Activated naive CD4-positive, alpha-beta T cell treated with anti-CD3 and anti-CD28 coated beads, Interleukin-2, amount 50 U/mL, for 72 hours (primary cell): ENCODE measurements around the gene CFAP68. TPM values are rescaled to one million over a fixed set of nuclear protein-coding genes. Genes with fewer than 3 reads are reported as not detected.
"Not testable (repeated sequence)": the region's sequence is repeated elsewhere in the genome, so short reads cannot be mapped to it uniquely, and the experiment has no call there.

ENCODE experiments used
- ATAC-seq, 2 donors: fragments of 150-1000 bp; cut with Tn5 transposase; 2 replicates each; pipeline ENCODE4 v1.10.0; 2021; ENCODE audit warnings: mild to moderate bottlenecking in 2 of 2, moderate library complexity in 2 of 2
- DNase-seq, 2 donors: peaks; one replicate each; pipeline ENCODE4 v3.0.0; 2021 to 2022; ENCODE audit warnings: low spot score in 2 of 2
- H3K27ac Mint-ChIP-seq, 2 donors: one replicate each; pipeline ENCODE4 v1.8.0; 2022; ENCODE audit warnings: mild to moderate bottlenecking in 2 of 2, mixed read lengths in 2 of 2
- H3K36me3 Mint-ChIP-seq, 2 donors: one replicate each; pipeline ENCODE4 v1.8.0; 2022; ENCODE audit warnings: mixed read lengths in 2 of 2
- H3K9me3 Mint-ChIP-seq, 2 donors: one replicate each; pipeline ENCODE4 v1.8.0; 2022; ENCODE audit warnings: mixed read lengths in 2 of 2
- total RNA-seq, 2 donors: library from RNA; stranded (reverse); gene quantifications; one replicate each; pipeline ENCODE4 v1.2.3, GENCODE V29; 2022

The CFAP68 gene
- total RNA-seq, 2 donors from 2014 or later, result 30.8 to 35.7 TPM

GRCh38 chr11:111925953-111926352 is 46.6 kb downstream of the CFAP68 start:
- DNase-seq (no peak), ATAC-seq (no peak)
- Mint-ChIP-seq H3K36me3 (no peaks in the 10 kb centered on the region), H3K27ac (peak overlapping the region in 1 of 2 donors; percentile 86), H3K9me3 (no peaks in the 10 kb centered on the region)

DNA sequence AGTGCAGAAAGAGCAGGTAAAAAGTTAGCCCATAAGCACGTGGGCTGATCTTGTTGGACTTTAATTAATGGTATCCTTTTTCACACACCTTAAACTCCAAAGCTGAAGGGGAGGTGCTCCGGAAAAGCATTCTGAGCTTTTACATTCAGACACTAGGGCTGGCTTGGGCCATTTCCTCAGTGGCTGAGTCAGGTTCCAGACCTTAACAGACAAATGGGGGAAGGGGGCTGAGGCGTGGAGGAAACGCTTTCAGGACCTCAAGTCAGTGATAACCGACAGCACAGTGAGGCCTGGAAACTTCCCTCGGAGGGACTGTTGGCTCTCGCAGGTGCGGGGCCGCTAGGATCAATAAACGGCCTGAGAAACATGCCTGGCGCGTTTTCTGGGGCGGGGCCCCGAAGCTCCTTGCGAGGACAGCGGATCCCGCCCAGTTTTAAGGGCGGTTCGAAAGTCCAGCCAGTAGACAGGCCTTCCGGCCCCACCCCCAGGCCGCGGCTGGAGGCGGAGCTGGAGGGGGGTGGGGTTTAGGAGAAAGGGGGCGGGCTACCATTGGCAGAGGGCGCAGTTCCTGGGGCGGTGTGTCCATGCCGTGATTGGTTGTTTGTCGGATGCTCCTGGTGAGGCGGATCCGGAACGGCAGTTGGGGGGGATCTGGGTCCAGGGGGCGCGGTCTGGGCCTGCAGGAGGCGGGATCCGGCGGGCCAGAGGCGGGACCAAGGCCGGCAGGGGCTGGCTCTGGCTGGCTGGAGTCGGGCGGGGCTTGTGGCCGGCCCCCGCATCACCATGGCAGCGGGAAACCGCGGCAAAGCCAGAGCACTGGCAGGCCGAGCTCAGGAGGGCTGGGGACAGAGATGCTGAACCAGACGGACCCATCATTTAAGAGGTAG is 47.4 kb downstream of the CFAP68 start:
- no peaks in the 10 kb centered on the region for H3K9me3 Mint-ChIP-seq
- no peaks in the 10 kb centered on the region for H3K36me3 Mint-ChIP-seq
- ATAC-seq, result peak; percentile 91 to 94
- H3K27ac Mint-ChIP-seq, result peak overlapping the region; percentile 86
- peak; percentile 97 to 98 for DNase-seq

GRCh38 chr11:111930472-111930871 is 51.1 kb downstream of the CFAP68 start:
- no peaks in the 10 kb centered on the region for H3K9me3 Mint-ChIP-seq
- no peak for ATAC-seq
- DNase-seq, result no peak
- no peak overlapping the region for H3K27ac Mint-ChIP-seq
- no peaks in the 10 kb centered on the region for H3K36me3 Mint-ChIP-seq

- Mint-ChIP-seq H3K9me3 (no peaks in the 10 kb centered on the region), H3K36me3 (no peaks in the 10 kb centered on the region), H3K27ac (peak overlapping the region; percentile 6 to 72)
- DNase-seq (no peak), ATAC-seq (peak; percentile 73 to 86)
Measured at GRCh38 chr11:111932611-111932950, 53.2 kb downstream of the CFAP68 start.

DNA sequence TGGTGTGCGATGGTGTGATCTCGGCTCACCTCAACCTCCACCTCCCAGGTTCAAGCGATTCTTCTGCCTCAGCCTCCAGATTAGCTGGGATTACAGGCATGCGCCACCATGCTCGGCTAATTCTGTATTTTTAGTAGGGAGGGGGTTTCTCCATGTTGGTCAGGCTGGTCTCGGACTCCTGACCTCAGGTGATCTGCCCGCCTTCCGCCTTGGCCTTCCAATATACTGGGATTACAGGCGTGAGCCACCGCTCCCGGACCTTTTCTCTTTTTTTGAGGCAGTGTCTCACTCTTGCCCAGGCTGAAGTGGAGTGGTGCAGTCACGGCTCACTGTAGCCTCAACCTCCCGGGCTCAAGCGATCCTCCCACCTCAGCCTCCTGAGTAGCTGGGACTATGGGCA is 53.8 kb downstream of the CFAP68 start:
- not testable (repeated sequence) for H3K36me3 Mint-ChIP-seq, DNase-seq, ATAC-seq, H3K9me3 Mint-ChIP-seq
- peak overlapping the region; percentile 38 to 72 for H3K27ac Mint-ChIP-seq

DNA sequence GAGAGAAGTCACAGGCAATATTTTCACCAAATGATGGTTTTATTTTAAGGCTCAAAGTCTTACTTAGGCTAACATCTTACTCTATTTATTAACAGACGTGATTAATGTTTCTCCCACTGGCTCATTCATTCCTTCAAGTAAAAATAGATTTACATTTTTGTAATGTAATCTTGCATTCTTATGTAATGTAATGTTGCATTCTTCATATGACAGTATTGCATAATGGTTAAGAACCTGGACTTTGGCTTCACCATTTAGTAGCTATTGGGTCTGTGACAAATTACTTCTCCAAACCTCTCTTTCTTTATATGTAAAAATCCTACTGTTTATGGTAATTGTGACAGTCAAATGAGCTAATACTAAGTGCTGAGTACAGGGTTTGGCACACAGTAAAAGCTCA is 54.5 kb downstream of the CFAP68 start:
- ATAC-seq, result no peak
- no peak overlapping the region for H3K27ac Mint-ChIP-seq
- peaks cover 4 to 10% of the 10 kb centered on the region in 2 donors for H3K36me3 Mint-ChIP-seq
- no peaks in the 10 kb centered on the region for H3K9me3 Mint-ChIP-seq
- no peak for DNase-seq

- H3K27ac Mint-ChIP-seq, result no peak overlapping the region
- no peak for ATAC-seq
- H3K9me3 Mint-ChIP-seq, result no peaks in the 10 kb centered on the region
- DNase-seq, result no peak
- peaks cover 4 to 10% of the 10 kb centered on the region in 2 donors for H3K36me3 Mint-ChIP-seq
Measured at GRCh38 chr11:111934306-111934705, 55.0 kb downstream of the CFAP68 start.

Other genes with a start within 250 kb of the CFAP68 start
- 10 to 100 TPM; 53.9 to 57.3 TPM for gene PPP2R1B, start 113.2 kb upstream of the CFAP68 start, total RNA-seq
- gene ALG9, start 8.0 kb upstream of the CFAP68 start, total RNA-seq, result 10 to 100 TPM; 24.0 to 40.5 TPM
- 1 to 10 TPM; 4.9 to 5.1 TPM for gene FDXACB1, start 376 bp upstream of the CFAP68 start, total RNA-seq
- not detected for gene CRYAB, start 32.2 kb downstream of the CFAP68 start, total RNA-seq
- not detected for gene HSPB2, start 33.2 kb downstream of the CFAP68 start, total RNA-seq
- not detected for gene C11orf52, start 39.4 kb downstream of the CFAP68 start, total RNA-seq
- 10 to 100 TPM in 1 of 2 donors, 1 to 10 TPM in 1; 5.6 to 30.2 TPM for gene DIXDC1, start 57.8 kb downstream of the CFAP68 start, total RNA-seq
- gene DLAT, start 145.9 kb downstream of the CFAP68 start, total RNA-seq, result 10 to 100 TPM; 37.4 to 46.4 TPM
- 1 to 10 TPM; 1.2 to 2.5 TPM for gene PIH1D2, start 194.5 kb downstream of the CFAP68 start, total RNA-seq
- 10 to 100 TPM; 16.9 to 20.1 TPM for gene NKAPD1, start 194.8 kb downstream of the CFAP68 start, total RNA-seq
- gene TIMM8B, start 207.2 kb downstream of the CFAP68 start, total RNA-seq, result 10 to 100 TPM; 33.5 to 49.4 TPM
- 100 to 1,000 TPM; 106 to 115 TPM for gene SDHD, start 207.3 kb downstream of the CFAP68 start, total RNA-seq